GM13977 (cell line): Measurements from ENCODE around the gene FNIP2.

Source experiments
- DNase-seq: peaks from one replicate; pipeline ENCODE4 v3.0.0; 2012; ENCODE audit warnings: low spot score
- in situ Hi-C: fragments of 300-500 bp; cut with MboI; formaldehyde crosslinking; loops from one replicate; pipeline ENCODE4 v1.12.0; 2022; ENCODE audit warnings: low sequenced_read_pairs, low pct_unique_long_range_greater_than_20kb, mixed read lengths, inconsistent platforms; ENCODE audit not compliant: unreplicated experiment
- TF ChIP-seq, protein P1 (sequence below): IDR thresholded peaks from 2 replicates; pipeline ENCODE4 v1.5.1; 2012; ENCODE audit warnings: mild to moderate bottlenecking, control low read depth; ENCODE audit not compliant: insufficient read depth; ENCODE audit errors: extremely low read depth, missing control alignments

The FNIP2 gene

DNA sequence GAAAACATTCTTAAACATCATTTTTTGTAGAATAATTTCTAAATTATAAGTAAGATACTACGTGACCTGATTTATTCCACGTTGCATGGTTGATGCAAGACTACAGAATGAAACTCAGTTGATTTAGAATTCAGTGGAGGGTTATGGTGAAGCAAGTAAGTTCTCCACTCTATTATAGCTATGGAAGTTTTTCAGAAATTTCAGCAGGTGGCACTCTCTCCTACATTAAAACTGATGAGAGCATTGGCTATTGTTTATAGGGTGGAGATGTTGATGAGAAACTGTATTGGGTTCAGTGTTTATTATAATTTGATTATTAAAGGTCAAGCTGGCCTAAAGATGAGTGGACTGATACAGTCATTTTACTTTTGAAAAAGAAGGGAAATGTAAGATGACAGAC lies 88.0 kb downstream of the FNIP2 start:
- in situ Hi-C loops = loop anchor here (10.0 kb wide), 2 partner anchors 328 to 598 kb away; no protein-coding TSS in a partner anchor
- TF ChIP-seq, protein P1, sequence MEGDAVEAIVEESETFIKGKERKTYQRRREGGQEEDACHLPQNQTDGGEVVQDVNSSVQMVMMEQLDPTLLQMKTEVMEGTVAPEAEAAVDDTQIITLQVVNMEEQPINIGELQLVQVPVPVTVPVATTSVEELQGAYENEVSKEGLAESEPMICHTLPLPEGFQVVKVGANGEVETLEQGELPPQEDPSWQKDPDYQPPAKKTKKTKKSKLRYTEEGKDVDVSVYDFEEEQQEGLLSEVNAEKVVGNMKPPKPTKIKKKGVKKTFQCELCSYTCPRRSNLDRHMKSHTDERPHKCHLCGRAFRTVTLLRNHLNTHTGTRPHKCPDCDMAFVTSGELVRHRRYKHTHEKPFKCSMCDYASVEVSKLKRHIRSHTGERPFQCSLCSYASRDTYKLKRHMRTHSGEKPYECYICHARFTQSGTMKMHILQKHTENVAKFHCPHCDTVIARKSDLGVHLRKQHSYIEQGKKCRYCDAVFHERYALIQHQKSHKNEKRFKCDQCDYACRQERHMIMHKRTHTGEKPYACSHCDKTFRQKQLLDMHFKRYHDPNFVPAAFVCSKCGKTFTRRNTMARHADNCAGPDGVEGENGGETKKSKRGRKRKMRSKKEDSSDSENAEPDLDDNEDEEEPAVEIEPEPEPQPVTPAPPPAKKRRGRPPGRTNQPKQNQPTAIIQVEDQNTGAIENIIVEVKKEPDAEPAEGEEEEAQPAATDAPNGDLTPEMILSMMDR = peak; percentile 62
- DNase-seq = peak; percentile 55

DNA sequence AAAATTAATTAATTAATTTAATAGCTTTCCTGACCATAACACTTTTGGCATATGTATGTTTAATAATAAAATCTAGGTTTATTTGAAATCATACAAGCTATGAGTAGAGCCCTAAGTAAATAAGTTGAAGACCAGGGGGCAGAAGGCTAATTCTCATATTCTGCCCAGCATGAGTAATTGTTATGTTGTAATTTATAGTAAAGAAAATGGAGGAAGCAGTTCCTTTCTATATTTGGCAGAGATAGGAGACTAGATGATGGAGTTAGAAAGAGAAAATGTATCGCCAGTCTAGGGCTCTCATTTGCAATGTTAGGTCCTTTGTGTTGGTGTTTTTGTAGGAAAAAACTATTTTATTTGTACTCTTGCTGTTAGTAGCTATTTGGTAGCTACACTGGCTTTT lies 89.1 kb downstream of the FNIP2 start:
- TF ChIP-seq, protein P1 = no peak
- in situ Hi-C loops = loop anchor here (10.0 kb wide), 2 partner anchors 327 to 597 kb away; no protein-coding TSS in a partner anchor
- DNase-seq = no peak

DNA sequence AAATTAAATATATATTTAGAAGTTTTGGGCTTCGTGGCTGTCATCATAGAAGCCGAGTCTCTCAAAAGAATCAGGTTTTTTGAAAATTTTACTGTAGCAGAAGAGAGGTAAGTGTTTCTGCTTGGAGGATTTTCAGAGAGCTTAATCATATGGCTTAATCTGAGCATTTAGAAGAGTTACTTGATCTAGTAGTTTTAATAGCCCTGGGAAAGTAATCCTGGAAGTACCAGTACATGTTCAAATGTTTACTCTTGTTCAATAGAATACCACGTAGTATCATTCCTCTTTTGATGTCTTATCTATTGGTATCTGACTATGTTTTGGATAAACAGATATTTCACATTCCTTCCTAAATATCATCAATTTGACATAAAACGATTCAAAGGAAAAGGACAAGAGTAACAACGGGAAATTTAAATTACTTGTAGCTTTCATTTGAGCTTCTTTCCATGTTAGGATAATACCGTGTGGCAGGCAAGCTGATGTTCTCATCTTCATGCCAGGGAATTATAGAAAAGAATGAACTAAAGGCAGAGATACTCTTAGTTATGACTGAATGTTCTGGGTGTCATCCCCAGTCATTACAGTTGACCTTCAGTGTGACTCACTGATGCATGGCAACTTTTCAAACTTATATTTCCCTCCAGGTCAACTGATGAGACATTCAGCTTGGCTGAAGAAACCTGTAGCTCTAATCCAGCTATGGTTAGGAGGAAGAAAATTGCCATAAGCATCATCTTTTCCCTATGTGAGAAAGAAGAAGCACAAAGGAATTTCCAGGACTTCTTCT lies 89.8 kb downstream of the FNIP2 start:
- in situ Hi-C loops = loop anchor here (10.0 kb wide), 2 partner anchors 326 to 596 kb away; no protein-coding TSS in a partner anchor
- DNase-seq = no peak
- TF ChIP-seq, protein P1 = no peak

DNA sequence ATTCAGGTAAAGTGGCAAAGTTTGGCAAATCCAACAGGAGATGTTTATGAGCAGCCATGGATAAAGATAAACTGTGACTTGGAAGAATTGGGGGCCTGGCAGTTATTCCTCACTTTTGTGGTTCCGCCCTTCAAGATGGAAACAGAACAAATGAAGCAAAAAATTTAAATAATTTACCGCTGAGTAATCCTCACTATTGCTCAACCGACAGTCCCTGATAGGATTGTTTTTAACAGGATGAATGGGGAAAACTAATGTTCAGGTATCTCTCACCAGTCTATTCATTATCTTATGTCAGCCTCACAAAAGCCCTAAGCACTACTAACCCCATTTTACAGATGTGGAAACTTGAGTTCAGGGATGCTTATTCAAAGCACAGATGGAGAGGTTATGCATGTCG lies 90.8 kb downstream of the FNIP2 start:
- DNase-seq = no peak
- in situ Hi-C loops = loop anchor here (10.0 kb wide), 2 partner anchors 325 to 595 kb away; no protein-coding TSS in a partner anchor
- TF ChIP-seq, protein P1 = no peak

DNA sequence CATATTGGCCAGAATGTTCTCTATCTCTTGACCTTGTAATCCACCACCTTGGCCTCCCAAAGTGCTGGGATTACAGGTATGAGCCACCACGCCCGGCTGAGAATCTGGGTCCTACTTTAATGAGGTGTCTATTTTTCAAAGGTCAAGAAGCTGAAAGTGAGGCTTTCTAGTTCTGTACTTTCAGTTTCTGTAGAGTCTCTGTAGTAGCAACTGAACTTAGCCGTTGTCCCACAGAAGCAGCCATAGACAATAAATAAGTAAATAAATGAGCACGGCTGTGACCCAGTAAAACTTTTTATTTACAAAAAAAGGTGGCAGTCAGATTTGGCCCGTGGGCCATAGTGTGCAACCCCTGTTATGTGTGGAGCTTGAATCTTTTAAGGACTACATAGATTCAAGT lies 92.0 kb downstream of the FNIP2 start:
- DNase-seq = peak; percentile 43
- in situ Hi-C loops = no loop called here
- TF ChIP-seq, protein P1 = no peak

DNA sequence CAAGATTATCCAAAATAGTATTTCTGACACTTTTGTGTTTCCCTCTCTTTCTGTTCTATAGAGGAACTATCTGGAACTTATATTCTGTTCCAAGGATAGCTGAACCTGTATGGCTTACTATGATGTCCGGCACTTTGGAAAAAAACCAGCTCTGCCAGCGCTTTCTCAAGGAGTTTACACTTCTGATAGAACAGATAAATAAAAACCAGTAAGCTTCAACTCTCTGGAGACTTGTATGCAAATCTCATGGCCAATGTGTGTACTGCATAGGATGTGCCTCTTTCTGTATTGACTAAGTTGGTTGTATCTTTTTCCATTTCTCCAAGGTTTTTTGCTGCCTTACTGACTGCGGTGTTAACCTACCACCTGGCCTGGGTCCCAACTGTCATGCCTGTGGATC lies 92.5 kb downstream of the FNIP2 start:
- DNase-seq = no peak
- TF ChIP-seq, protein P1 = no peak
- in situ Hi-C loops = no loop called here

DNA sequence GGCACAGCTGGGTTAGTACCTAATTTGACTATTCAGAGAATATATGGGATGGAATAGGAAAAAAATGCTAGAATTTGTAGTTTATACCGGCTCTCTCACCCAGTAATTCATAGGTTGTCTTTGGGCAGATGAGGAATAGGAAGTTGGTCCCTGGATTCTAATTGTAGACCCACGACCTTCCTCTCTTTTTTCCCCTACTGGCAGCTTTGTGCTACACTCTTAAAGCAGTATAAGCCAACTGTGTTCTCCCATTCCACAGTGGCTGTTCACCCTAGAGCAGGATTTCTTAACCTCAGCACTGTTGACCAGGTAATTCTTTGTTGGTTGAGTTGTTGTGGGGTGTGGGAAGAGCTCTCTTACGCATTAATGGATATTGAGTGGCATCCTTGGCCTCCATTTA lies 92.9 kb downstream of the FNIP2 start:
- in situ Hi-C loops = no loop called here
- DNase-seq = no peak
- TF ChIP-seq, protein P1 = no peak
